MM.1S (cell line): ENCODE data around the gene HEXIM1.
A peak's percentile ranks its signal among the peaks of the same experiment; 100 is the strongest.

Experiments used
- EZH2 ChIP-seq: fragments of 300-600 bp; sonication (generic); optimal IDR thresholded peaks from 2 replicates; pipeline ENCODE3; 2017; ENCODE audit warnings: low read depth, mild to moderate bottlenecking, antibody characterized with exemption, low read length, mixed read lengths
- EZH2phosphoT487 ChIP-seq: fragments of 300-600 bp; sonication (generic); IDR thresholded peaks from 2 replicates; pipeline ENCODE4 v1.6.1; 2018; ENCODE audit warnings: antibody characterized with exemption, low read length
- TF ChIP-seq, protein P1 (sequence below): fragments of 300-600 bp; sonication (generic); IDR thresholded peaks from 2 replicates; pipeline ENCODE4 v1.5.1; 2016; ENCODE audit warnings: antibody characterized with exemption, low read length, mixed read lengths

DNA sequence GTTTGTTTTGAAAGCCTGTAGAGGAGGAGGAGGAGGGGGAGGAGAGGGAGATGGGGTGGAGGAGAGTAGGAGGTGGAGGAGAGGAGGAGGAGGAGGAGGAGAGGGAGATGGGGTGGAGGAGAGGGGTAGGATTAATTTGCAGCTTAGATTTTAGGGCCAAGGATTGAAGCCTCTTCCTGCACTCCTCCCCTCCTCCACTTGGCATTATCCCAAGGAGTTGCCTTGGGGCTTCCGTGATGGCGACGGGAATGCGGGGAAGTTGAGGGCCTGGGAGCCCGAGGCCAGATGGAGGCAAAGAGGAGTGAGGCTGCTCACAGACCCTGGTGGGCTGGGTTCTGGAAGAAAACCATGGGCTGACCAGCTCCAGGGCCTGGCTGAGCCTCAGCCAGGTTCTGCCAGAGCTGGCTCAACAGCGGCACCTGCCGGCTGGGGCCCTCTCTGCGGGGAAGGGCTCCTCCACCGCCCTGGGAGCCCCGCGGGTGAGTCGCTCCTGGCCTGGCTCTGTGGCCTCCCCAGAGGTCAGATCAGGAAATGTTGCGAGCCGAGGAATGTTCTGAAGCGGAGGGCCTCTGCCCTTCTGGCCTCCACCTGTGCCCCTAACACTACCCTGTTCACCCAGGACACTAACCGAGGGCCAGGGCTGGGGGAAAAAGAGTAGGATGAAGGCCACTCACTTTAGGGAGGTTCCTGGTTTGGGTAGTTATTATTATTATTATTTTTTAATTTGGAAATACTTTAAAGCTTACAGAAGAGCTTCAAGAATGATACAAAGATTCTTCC lies 49.5 kb downstream of the HEXIM1 start:
- TF ChIP-seq, protein P1, sequence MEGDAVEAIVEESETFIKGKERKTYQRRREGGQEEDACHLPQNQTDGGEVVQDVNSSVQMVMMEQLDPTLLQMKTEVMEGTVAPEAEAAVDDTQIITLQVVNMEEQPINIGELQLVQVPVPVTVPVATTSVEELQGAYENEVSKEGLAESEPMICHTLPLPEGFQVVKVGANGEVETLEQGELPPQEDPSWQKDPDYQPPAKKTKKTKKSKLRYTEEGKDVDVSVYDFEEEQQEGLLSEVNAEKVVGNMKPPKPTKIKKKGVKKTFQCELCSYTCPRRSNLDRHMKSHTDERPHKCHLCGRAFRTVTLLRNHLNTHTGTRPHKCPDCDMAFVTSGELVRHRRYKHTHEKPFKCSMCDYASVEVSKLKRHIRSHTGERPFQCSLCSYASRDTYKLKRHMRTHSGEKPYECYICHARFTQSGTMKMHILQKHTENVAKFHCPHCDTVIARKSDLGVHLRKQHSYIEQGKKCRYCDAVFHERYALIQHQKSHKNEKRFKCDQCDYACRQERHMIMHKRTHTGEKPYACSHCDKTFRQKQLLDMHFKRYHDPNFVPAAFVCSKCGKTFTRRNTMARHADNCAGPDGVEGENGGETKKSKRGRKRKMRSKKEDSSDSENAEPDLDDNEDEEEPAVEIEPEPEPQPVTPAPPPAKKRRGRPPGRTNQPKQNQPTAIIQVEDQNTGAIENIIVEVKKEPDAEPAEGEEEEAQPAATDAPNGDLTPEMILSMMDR, result peak; percentile 99
- TF ChIP-seq EZH2, result no peak
- no peak for TF ChIP-seq EZH2phosphoT487
